ENCODE results near the gene LGALS9B.
"Not testable (repeated sequence)": the region's sequence is repeated elsewhere in the genome, so short reads cannot be mapped to it uniquely, and the experiment has no call there.

The LGALS9B gene

DNA sequence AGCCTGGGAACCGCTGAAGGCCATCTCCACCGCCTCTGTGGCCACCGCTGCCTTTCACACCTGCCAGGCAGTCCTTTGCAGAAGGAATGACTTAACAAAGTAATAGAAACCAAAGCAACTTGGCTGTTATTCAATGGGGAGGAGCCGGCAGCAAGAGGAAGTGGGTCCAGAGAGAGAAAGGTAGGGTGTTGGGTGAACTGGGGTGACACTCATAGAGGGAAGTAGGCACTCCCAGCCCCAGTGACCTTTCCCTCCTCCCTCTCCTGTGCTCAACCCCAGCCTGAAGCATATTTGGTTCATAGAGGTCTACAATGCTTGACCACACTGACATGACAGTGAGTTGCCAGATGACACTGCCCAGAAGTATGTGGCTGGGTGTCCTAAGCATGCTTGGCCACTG is at the start of gene LGALS9B:
LGALS9B (minus strand) TSS at position 93 of the 400 bp plus-strand sequence; CDS start at position 24, 69 bp downstream.
- H3K9me3 Mint-ChIP-seq; H3K4me1 Mint-ChIP-seq (ENCODE audit: low read depth); H3K27me3 Mint-ChIP-seq (ENCODE audit: low read depth); H3K36me3 Mint-ChIP-seq (ENCODE audit: low read depth); DNase-seq (ENCODE audit: low spot score): not testable (repeated sequence)
- peak within 1 kb of the TSS; percentile 65 for H3K4me3 Mint-ChIP-seq
- H3K27ac Mint-ChIP-seq: peak within 1 kb of the TSS; percentile 54

DNA sequence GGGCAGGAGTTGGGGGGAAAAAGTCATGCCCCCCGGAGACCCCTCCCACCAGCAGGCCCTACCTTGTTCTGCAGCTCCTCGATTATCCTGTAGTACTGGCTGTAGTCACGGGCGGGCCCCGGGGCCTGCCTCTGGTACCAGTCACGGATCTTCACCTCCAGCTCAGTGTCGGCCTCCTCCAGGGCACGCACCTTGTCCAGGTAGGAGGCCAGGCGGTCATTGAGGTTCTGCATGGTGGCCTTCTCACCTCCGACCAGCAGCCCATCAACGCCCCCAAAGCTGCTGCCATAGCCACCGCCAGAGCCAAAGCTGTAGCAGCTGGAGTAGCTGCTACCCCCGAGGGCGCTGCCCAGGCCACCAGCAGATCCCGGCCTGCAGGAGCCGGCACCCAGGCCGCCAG is 49.6 kb upstream of the LGALS9B start:
- H3K4me1 Mint-ChIP-seq (ENCODE audit: low read depth); DNase-seq (ENCODE audit: low spot score); H3K36me3 Mint-ChIP-seq (ENCODE audit: low read depth); H3K9me3 Mint-ChIP-seq; H3K27me3 Mint-ChIP-seq (ENCODE audit: low read depth); H3K27ac Mint-ChIP-seq; H3K4me3 Mint-ChIP-seq: not testable (repeated sequence)

DNA sequence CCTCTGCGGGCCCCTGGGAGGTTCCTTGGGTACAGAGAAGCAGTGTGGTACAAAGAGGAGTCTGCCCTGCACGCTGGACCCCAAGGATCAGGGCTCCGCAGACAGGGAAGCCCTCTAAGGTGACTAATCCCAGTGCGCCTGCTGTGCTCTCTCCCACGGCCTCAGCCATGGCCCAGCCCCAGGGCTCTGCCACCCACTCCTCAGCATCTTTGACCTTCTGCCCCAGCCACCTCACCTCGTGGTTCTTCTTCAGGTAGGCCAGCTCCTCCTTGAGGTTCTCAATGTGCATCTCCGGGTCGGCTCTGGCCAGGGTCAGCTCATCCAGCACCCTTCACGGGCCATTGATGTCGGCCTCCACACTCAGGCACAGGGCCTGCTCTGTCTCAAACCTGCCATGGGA is 47.8 kb upstream of the LGALS9B start:
- not testable (repeated sequence) for H3K4me1 Mint-ChIP-seq (ENCODE audit: low read depth); DNase-seq (ENCODE audit: low spot score); H3K27me3 Mint-ChIP-seq (ENCODE audit: low read depth); H3K36me3 Mint-ChIP-seq (ENCODE audit: low read depth); H3K4me3 Mint-ChIP-seq; H3K27ac Mint-ChIP-seq; H3K9me3 Mint-ChIP-seq

DNA sequence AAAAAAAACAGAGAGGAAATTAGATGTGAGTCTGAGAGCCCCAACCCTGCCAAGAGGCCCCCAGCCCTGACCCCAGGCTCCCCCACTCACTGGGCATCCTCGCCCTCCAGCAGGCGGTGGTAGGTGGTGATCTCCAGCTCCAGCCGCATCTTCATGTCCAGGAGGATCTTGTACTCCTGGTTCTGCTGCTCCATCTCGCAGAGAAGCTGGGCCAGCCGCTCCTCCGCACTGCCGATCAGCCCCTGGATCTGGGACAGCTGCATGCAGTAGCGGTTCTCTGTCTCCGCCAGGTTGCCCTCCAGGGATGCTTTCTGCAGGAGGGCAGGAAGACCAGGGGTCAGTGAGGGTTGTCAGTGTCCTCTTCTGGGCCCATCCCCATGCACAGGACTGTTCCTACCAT is 46.2 kb upstream of the LGALS9B start:
- not testable (repeated sequence) for H3K4me1 Mint-ChIP-seq (ENCODE audit: low read depth); DNase-seq (ENCODE audit: low spot score); H3K27me3 Mint-ChIP-seq (ENCODE audit: low read depth); H3K36me3 Mint-ChIP-seq (ENCODE audit: low read depth); H3K4me3 Mint-ChIP-seq; H3K27ac Mint-ChIP-seq; H3K9me3 Mint-ChIP-seq

DNA sequence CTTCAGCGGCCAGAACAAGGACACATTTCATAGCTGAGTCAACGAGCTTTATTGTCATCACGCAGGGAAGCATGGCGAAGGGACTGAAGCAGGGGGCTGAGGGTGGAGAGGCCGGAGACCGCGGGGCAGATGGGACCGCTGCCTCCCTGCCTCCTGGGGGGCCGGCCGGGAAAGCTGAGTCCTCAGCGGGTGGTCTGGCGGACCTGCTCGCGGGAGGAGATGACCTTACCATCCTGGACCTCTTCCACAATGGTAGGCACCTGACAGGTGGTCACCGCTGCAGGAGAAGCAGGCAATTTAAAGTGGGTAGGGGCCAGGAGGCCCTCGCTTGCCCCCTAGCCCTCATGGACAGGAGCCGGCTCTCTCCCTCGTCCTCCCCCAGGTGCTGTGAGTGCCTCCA is 45.0 kb upstream of the LGALS9B start:
- not testable (repeated sequence) for H3K4me1 Mint-ChIP-seq (ENCODE audit: low read depth); H3K27ac Mint-ChIP-seq; H3K4me3 Mint-ChIP-seq; H3K27me3 Mint-ChIP-seq (ENCODE audit: low read depth); DNase-seq (ENCODE audit: low spot score); H3K9me3 Mint-ChIP-seq; H3K36me3 Mint-ChIP-seq (ENCODE audit: low read depth)

DNA sequence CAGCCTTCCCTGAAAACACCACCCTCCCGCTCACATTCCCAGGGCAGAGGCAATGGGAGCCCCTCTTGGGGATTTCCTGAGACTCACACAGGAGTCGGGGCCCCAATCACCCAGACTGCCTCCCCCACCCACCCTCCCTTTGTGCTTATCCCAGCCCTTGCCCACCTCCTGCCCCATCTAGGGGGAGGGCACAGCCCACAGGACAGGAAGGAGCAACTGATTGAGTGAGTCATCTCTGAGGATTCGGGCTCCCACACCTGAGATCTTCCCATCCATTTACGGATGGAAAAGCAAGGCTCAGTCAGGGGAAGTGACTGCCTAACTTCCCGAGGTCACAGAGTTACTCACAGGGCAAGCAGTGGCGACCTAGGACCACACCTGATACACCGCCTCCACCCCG is 44.4 kb upstream of the LGALS9B start:
- not testable (repeated sequence) for H3K27ac Mint-ChIP-seq; H3K27me3 Mint-ChIP-seq (ENCODE audit: low read depth); H3K4me3 Mint-ChIP-seq; DNase-seq (ENCODE audit: low spot score); H3K36me3 Mint-ChIP-seq (ENCODE audit: low read depth); H3K4me1 Mint-ChIP-seq (ENCODE audit: low read depth); H3K9me3 Mint-ChIP-seq

DNA sequence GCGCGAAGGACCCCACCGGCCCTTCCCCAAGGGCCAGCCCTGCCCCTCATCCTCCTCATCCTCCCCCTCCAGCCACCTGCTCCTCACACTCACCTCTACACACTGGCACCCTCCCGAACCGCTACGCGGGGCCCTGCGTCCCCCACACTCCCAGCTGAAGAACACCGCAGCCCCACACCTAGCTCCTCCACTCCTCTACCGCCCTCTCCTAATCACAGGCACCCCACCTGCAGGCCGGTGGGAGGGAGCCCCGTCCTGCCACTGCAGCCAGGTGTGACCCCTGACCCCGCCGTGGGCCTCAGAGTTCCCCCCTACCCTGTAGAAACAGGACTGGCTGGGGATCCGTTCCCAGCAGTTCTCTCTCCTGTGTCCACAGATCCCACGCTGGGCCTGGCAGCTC is 38.0 kb upstream of the LGALS9B start:
- not testable (repeated sequence) for H3K27ac Mint-ChIP-seq; DNase-seq (ENCODE audit: low spot score); H3K36me3 Mint-ChIP-seq (ENCODE audit: low read depth); H3K4me1 Mint-ChIP-seq (ENCODE audit: low read depth); H3K27me3 Mint-ChIP-seq (ENCODE audit: low read depth); H3K9me3 Mint-ChIP-seq; H3K4me3 Mint-ChIP-seq

DNA sequence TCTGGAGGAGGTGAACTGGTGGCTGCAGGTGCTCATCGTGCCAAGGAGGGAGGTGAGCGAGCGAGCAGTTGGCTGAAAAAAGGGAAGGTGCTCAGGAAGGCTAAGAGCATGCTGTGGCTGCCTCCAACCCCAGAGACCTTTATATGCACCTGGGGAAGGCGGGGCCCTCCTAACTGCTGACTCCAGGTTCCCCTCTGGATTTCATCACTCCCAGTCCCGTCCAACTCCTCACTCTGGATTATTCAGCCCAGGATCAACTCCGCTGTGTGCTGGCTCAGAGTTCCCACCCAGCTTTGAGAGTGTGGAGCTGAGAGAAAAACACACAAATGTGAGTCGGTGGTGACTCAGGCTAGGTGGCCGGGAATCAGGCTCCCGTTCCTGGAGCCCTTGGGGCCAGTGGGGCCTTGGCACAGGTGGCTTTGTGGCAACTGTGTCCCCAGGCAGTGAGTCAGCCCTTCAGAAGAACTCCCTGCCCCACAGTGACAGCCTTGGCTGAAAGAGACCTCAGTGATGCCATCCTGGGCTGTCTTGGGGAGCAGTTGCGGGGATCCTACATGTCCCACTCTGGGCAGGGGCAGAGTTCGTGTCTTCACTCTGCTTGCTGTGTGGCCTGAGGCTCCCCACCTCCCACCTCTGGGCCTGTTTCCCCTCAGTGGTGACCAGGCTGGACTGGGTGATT is 37.2 kb upstream of the LGALS9B start:
- H3K4me1 Mint-ChIP-seq (ENCODE audit: low read depth); H3K27me3 Mint-ChIP-seq (ENCODE audit: low read depth); H3K4me3 Mint-ChIP-seq; H3K27ac Mint-ChIP-seq; H3K9me3 Mint-ChIP-seq; H3K36me3 Mint-ChIP-seq (ENCODE audit: low read depth); DNase-seq (ENCODE audit: low spot score): not testable (repeated sequence)

DNA sequence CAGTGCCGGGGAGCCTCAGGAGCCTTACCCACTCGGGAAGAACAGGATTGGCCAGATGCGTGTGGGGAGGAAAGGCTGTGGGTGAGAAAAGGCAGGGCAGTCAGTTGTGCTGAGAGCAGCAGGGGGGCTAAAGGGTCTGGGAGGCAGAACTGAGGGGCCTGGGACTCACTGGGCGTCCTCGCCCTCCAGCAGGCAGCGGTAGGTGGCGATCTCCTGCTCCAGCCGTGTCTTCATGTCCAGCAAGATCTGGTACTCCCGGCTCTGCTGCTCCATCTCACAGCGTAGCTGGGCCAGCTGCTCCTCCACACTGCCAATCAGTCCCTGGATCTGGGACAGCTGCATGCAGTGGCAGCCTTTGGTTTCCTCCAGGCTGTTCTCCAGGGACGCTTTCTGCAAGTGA is 34.6 kb upstream of the LGALS9B start:
- H3K36me3 Mint-ChIP-seq (ENCODE audit: low read depth); H3K4me3 Mint-ChIP-seq; H3K9me3 Mint-ChIP-seq; H3K27ac Mint-ChIP-seq; H3K27me3 Mint-ChIP-seq (ENCODE audit: low read depth); DNase-seq (ENCODE audit: low spot score); H3K4me1 Mint-ChIP-seq (ENCODE audit: low read depth): not testable (repeated sequence)

DNA sequence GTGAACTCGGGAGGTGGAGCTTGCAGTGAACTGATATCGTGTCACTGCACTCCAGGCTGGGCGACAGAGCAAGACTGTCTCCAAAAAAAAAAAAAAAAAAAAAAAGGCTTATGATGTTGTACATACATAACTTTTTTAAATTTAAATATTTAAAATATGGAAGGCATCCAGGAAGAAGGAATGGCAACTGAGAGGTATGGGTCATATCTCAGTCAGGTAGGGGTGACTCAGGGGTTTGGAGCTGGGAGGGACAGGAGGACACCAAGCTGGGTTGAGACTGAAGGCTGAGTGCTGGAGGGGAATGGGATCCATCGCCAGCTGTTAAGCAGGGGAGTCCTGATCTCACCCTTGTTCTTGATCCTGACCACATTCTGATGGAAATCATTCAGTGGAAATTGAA is 33.0 kb upstream of the LGALS9B start:
- H3K27ac Mint-ChIP-seq; H3K27me3 Mint-ChIP-seq (ENCODE audit: low read depth); DNase-seq (ENCODE audit: low spot score); H3K9me3 Mint-ChIP-seq; H3K4me3 Mint-ChIP-seq; H3K4me1 Mint-ChIP-seq (ENCODE audit: low read depth); H3K36me3 Mint-ChIP-seq (ENCODE audit: low read depth): not testable (repeated sequence)

DNA sequence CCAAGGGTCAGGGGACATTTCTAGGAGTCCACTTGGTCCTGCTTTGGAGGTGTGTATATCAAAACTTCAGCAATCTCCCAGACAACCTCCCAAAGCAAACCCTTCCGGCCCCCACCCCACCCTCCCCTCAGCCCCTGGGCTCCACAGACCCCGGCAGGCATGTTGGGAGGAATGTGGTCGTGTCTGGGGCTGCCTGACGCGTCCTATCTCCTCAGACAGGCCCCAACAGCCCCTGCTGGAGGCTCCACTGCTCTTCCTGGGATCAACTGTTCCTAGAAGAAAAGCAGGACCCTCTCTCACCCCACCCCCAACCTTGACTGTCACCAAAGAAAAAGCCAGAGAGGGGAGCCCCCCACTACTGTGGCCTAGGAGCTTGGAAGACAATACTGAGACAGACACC is 28.1 kb upstream of the LGALS9B start:
- not testable (repeated sequence) for H3K36me3 Mint-ChIP-seq (ENCODE audit: low read depth); DNase-seq (ENCODE audit: low spot score); H3K27me3 Mint-ChIP-seq (ENCODE audit: low read depth); H3K4me3 Mint-ChIP-seq; H3K9me3 Mint-ChIP-seq; H3K27ac Mint-ChIP-seq; H3K4me1 Mint-ChIP-seq (ENCODE audit: low read depth)

DNA sequence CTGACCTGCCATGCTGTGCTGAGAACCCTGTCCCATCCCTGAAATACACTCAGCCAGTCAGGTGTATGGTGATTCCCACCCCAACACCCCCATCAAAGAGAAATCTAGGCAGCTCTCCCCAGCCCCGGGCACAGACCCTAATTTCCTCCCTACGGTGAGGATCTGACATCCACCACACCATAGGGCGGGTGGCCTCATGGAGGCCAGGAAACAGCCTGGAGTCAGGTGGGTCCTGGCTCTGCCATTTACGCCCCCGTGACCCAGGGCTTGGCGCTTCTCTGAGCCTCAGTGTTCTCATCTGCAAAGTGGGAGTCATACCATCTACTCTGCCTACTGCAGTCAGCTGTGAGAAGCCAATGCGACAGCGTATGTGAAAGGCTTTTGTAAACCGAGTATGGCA is 27.4 kb upstream of the LGALS9B start:
- not testable (repeated sequence) for H3K27ac Mint-ChIP-seq; H3K4me1 Mint-ChIP-seq (ENCODE audit: low read depth); DNase-seq (ENCODE audit: low spot score); H3K36me3 Mint-ChIP-seq (ENCODE audit: low read depth); H3K4me3 Mint-ChIP-seq; H3K27me3 Mint-ChIP-seq (ENCODE audit: low read depth); H3K9me3 Mint-ChIP-seq

DNA sequence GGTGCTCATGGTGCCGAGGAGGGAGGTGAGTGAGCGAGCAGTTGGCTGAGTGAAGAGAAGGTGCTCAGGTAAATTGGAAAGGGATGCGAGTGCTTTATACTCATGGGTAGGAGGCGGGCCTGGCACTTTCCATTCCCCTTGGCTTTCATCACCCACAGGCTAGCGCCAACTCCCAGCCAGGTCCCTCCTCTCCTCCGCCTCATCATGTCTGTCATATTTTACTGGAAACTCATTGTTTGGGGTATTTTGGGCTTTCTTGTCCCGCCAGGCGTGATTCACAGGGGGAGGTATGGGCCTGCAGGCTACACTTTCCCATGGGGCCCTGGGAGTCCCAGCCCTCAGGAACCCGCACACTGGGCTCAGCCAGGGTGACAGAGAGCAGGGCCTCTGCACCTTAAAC is 26.8 kb upstream of the LGALS9B start:
- not testable (repeated sequence) for H3K9me3 Mint-ChIP-seq

DNA sequence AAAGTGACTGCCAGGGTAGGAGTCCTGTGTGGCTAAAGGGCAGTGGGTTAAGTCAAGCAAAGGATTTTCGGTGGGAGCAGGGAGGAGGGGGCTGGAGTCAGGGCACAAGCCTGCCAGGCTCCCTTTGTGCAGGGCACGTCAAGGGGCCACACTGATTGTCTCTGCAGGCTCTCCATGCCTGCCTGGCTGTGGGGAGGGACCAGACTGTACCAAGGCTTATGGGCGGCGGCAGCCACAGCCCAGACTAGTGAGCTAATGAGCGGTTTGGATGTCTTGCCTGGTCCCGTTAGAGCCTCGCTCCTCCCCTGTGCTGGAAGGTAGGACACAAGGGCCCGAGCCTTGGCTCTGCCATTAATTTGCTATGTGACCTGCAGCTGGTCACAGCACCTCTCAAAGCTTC is 25.6 kb upstream of the LGALS9B start:
- not testable (repeated sequence) for H3K36me3 Mint-ChIP-seq (ENCODE audit: low read depth); H3K4me1 Mint-ChIP-seq (ENCODE audit: low read depth); H3K4me3 Mint-ChIP-seq; H3K9me3 Mint-ChIP-seq; H3K27me3 Mint-ChIP-seq (ENCODE audit: low read depth); H3K27ac Mint-ChIP-seq; DNase-seq (ENCODE audit: low spot score)

More for the DNA sequence above, 26.8 kb upstream of the LGALS9B start:
- not testable (repeated sequence) for DNase-seq (ENCODE audit: low spot score); H3K4me1 Mint-ChIP-seq (ENCODE audit: low read depth); H3K27me3 Mint-ChIP-seq (ENCODE audit: low read depth); H3K4me3 Mint-ChIP-seq; H3K36me3 Mint-ChIP-seq (ENCODE audit: low read depth); H3K27ac Mint-ChIP-seq

DNA sequence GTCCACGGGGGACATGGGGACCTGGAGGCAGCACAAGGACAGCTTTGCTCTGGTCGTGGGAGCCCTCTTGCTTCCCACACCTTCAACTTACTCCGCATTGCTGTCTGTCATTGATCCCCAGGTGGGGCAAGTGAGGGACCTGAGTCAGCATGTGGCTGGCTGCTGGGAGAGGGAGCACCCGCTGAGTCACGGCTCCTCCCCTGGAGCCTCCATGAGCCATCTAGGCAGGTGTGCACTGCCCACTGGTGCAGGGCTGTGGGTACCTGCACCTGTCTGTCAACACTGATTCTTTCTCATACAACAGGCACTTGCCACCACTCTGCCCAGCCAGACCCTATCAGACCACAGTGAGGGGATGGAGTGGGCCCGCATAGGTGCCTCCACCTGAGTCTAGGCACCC is 24.8 kb upstream of the LGALS9B start:
- H3K27ac Mint-ChIP-seq; H3K36me3 Mint-ChIP-seq (ENCODE audit: low read depth); H3K9me3 Mint-ChIP-seq; DNase-seq (ENCODE audit: low spot score); H3K4me1 Mint-ChIP-seq (ENCODE audit: low read depth); H3K27me3 Mint-ChIP-seq (ENCODE audit: low read depth); H3K4me3 Mint-ChIP-seq: not testable (repeated sequence)
